Measurements from ENCODE around the gene UGT1A5.

Gene UGT1A5

DNA sequence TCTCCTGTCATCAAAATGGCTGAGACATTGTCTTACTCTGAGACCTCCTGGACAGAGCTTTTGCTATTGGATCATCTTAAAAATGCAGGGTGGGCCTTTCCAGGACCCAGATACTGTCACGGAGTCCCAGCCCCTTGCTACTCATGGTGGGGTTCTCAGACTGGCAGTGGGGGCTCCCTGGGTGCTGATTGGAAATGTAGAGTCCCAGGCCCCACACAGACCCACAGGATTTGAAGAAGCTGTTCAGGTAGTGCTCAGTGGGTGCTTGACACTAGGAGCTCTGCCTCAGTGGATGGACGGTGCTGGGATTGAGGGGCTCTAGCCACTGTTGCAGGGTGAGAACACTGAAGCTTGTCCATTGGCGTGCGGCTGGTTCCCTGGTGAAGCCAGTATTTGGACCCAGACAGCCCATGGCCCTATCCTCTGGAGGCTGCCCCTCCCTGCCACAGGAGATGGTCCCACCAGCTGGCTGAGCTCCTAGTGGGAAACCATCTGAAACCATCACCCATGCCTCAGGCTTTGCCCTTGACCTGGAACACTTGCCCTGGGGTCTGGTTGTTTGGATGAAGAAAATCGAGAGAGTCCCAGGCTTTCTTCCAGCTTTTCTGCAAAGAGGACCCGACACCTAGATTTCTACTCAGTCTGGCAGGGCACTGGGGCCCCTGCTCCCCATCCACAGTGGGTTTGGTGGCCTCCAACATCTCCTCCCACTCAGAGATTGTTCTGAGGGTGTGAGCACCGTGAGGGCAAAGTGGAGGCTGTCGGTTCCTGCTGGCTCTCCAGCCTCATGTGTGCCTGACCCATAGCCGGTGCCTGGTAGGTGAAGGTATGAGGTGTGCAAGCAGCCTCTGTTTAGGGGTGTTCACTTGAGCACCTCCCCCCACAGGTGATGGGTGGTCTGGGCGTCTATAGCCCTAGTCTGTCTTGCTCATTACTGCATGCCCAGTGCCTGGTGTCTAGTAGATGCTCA, 95.5 kb downstream of the UGT1A5 start:
- no peak for DNase-seq (ENCODE audit: low read depth)

- DNase-seq (ENCODE audit: low read depth) = no peak
Observed at GRCh38 chr2:233810385-233810784, 97.7 kb downstream of the UGT1A5 start.

- DNase-seq (ENCODE audit: low read depth) = no peak
Observed at GRCh38 chr2:233811087-233811486, 98.4 kb downstream of the UGT1A5 start.

DNA sequence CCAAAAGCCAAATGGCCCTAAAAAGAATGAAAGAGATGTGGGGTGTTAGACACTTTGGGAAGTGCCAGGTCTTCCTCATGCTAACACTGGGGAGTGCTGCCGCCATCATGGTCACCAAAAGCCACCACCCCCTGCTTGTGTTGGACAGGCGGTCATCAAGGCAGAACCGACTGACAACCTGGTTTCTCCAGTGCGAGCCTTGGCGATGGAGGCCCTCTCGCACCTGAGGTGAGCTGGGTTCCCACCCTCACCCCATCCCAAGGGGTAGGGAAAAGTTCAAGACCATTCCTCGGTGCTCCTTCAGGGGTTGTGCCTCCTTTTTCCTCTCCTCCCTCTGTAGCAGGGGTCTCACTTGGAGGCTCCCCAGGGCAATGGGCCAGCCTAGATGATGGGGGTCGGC, 99.0 kb downstream of the UGT1A5 start:
- no peak for DNase-seq (ENCODE audit: low read depth)

DNA sequence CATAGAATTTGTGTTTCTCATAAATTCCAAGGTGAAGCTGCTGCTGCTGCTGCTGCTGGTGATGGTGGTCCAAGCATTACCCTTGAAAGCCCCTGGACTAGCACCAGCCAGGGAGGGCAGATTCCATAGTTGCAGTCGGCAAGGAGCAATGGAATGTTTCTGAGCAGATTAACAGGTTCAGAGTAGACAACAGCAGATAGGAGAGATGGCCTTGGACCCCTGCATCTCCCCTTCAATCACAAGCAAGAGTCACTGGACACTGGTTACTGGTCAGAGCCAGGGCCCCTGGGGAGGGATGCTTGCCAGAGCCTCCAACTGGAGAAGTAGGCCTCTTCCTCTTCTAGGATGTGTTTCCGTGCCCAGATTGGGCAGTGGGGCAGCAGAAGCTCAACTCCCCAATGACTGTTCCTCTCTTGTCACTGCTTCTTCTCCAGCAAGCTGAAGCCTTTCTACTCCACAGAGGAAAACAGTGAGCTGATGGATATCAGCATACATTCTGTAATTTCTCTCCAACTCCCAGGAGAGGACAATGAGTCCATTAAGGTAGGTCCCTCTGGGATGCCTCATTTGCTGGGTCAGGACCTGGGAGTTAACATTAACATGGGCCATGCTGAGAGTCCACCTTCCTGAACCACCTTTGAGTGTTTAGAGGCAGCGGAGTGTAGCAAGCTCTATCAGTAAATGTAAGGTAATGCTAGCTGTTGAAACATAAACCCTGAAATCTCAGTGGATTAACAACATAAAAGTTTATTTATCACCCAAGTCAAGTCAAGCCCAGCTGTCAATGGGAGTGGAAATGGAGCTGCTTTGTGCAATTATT, 100.7 kb downstream of the UGT1A5 start:
- DNase-seq (ENCODE audit: low read depth) = no peak

DNA sequence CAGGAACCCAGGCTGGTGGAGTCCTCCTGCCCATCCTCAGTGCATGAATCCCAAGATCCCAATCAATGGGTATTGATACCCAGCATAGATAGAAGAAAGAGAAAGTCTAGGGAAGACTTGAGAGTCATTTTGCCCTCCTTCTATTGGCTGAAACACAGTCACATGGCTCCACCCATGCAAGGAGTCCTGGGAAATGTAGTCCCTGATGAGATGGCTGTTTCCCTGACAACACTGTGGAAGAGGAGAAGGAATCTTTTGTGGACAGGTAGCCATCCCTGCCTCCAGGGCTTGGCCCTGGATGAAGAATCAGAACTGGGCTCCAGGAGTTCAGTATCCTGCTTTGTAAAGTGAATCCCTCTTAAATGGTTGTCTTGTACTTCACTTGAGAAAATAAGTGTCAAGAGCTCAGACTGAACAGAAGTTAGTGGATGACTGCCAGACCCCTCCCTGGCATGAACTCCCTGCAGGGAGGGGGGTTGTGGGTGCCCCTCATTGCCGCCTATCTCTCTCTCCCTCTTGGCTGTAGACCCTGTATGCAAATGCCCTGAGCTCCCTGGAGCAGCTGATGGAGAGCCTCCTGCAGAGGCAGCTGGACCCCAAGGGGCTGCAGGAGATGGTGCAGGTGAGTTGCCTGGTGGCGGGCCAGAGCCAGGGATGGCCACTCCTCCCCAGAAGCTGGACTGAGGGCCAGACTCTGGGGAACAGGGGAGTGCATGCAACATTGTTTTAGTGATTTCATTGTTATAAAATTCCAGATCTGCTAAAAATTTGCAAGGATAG, 101.5 kb downstream of the UGT1A5 start:
- no peak for DNase-seq (ENCODE audit: low read depth)

DNA sequence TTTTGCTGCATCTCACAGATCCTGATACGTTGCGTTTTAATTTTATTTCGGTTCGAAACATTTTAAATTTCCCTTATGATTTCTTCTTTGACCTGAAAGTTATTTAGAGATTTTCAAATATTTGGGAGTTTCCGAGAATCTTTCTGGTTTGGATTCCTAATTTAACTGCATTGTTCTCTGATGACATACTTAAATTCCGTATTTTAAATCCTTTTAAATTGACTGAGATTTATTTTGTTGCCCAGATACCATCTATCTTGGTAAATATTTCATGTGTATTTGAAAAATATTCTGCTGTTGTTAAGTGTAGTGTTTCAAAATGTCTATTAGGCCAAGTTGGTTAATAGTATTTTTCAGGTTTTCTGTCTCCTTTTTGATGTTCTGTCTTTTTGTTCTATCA, 103.2 kb downstream of the UGT1A5 start:
- no peak for DNase-seq (ENCODE audit: low read depth)

DNA sequence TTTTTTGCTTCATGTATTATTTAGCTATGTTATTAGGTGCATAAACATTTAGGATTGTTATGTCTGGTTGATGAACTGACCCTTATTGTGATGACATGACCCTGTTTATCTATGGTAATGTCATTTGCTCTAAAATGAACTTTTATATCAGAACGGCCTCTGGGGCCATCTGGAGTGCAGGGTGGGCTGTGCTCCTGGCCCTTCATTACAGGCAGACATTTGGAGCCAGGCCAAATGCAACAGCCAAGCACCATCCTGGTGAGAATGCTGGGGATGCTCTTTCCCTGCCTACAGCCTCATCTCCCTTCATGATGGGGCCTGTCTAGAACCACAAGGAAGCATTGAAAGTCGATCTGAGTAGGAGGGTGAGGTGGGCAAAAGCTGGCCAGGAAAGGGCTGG, 103.6 kb downstream of the UGT1A5 start:
- DNase-seq (ENCODE audit: low read depth) = no peak

DNA sequence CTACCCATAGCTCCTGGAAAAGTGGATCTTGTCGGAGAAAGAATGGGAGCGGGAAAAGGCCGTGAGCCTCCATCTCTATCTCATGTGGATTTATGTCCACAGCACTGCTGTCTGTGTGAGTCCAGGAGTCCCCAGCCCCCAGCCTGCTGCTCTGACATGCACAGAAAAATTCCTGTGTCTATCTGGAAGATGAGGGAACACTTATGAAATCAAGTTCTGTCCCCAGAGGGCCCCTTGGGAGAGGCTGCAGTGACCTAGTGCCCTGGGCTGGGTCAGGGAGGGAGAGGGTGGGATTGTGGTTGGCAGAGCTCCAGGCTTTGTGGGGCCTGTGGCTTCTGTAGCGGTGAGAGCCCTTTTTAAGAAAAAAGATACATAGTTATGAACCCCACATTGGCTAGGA, 104.1 kb downstream of the UGT1A5 start:
- no peak for DNase-seq (ENCODE audit: low read depth)

GRCh38 chr2:233817361-233817911, 104.7 kb downstream of the UGT1A5 start:
- DNase-seq (ENCODE audit: low read depth) = no peak

- no peak for DNase-seq (ENCODE audit: low read depth)
Observed at GRCh38 chr2:233817995-233818638, 105.4 kb downstream of the UGT1A5 start.

- no peak for DNase-seq (ENCODE audit: low read depth)
Observed at GRCh38 chr2:233818639-233819621, 106.2 kb downstream of the UGT1A5 start.

GRCh38 chr2:233819884-233820773, 107.4 kb downstream of the UGT1A5 start:
- no peak for DNase-seq (ENCODE audit: low read depth)

GRCh38 chr2:233820774-233821105, 108.0 kb downstream of the UGT1A5 start:
- no peak for DNase-seq (ENCODE audit: low read depth)

- no peak for DNase-seq (ENCODE audit: low read depth)
Observed at GRCh38 chr2:233821196-233821595, 108.5 kb downstream of the UGT1A5 start.

DNA sequence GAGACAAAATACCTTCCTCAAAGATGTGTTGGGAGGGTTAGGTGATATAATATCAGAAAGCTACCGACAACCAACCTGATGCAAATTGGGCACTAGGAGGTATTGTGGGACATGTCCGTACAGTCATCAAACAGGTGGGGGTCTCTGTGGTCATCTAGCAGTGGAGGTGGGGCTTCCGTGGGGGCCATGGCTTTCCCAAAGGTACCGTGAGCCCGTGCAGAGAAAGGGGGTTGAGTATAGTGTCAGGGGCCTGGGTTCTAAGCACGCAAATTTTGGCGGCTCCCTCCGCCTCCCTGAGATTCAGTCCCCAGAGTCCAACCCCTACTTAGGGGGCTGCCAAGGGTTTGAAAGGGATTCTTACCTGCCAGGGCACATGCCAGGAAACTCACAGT, 109.0 kb downstream of the UGT1A5 start:
- no peak for DNase-seq (ENCODE audit: low read depth)

DNA sequence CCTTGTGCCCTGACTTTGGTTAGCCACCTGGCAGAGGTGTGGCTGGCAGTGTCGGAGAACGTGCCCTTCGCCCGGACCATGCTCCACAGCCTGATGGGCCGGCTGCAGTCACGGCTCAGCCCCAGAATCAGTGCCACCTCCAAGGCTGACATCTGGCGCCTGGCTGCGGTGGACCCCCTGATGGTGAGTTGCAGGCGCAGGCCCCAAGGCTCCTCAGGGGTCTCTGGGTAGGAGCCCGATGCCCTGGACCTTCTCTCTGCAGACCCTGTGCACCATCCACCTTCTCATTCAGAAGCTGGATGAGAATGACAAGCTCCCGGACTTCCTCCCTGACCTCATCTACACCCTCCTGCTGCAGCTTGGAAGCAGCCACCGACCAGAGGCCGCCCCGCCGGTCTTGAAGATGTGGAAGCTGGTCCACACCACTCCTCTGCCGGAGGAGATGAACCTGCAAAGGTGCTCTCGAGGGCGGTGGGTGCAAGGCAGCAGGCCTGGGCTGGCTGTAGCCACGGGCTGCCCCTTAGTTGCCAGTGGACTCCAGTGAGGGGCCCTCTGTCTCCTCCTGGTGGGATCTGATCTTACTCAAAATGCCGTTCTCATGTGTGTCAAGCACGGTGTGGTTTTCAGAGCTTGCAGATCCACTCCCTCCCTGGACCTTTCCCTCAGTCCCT, 109.5 kb downstream of the UGT1A5 start:
- no peak for DNase-seq (ENCODE audit: low read depth)
